GM19372 (cell line): Measurements from ENCODE around the gene HEXIM2.

Experiments used
- ATAC-seq: cut with Tn5 transposase; IDR thresholded peaks from one replicate; pipeline ENCODE4 v1.9.1; 2021; ENCODE audit warnings: mild to moderate bottlenecking, low read depth, moderate library complexity; ENCODE audit not compliant: unreplicated experiment

The HEXIM2 gene

GRCh38 chr17:45162025-45162687 lies 481 bp downstream of the HEXIM2 start:
- no peak for ATAC-seq

GRCh38 chr17:45164734-45165269 lies 3.1 kb downstream of the HEXIM2 start:
- no peak for ATAC-seq

- no peak for ATAC-seq
Observed at GRCh38 chr17:45168991-45169752, 7.5 kb downstream of the HEXIM2 start.

GRCh38 chr17:45170280-45170930 lies 8.7 kb downstream of the HEXIM2 start:
- ATAC-seq, result no peak

DNA sequence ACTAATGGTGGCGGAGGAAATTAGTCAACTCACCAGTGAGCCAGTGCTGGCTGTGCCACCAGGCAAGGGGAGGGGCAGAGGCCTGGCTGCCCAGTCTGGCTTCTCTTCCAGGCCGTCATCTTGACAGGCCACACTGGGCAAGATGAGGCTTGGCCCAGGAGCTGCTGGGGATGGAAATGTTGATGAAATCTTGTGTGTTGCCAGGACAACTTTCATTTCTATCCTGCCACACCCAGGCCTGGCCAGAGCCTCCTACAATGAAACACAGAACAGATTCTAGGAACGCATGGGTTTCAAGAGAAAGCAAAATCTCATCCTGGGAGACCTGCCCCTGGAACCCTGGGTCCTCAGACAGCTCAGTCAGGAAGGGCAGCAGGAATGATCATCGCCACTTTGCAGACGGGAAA lies 9.3 kb downstream of the HEXIM2 start:
- no peak for ATAC-seq

DNA sequence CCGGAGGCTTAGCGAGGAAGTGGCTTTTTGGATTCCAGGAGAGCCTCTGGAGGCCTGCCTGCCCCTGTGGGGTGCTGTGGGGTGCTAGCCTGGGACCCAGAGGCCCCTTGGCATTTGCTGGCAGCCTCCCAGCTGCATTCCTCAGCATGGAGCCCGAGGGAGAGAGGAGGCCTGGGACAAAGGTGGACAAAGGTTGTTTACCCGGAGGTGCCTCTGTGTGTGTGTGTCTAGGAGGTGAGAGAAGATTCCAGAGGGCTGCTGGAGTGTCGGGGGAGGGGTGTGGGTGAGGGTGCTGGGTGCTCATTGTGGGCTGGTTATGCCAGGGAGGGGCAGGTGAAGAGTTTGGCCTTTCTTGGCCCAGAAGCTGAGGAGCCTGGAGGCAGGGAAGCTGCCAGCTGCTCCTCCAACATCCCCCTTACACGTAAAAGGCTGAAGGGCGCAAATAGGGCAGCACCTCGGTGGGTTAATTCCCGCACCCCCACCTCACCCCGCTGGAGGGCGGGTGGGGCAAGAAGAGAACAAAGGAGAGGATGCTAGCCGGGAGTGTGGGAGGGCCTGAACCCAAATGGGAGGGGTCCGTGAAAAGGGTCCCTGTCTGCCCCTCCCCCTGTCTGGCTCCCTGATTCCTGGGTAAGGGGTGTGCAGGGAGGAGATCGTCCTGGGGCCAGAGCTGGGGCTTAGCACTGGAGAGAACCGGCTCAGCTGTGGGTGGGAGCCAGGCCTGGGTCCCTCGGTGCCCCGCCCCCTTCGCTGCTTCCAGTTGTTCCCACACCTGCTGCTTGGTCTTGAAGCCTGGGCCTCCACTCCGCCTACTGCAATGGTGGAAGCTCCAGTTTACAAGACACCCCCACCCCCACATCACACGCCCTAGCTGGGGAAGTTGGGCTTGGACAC lies 9.9 kb downstream of the HEXIM2 start:
- ATAC-seq, result no peak

- no peak for ATAC-seq
Observed at GRCh38 chr17:45172232-45172540, 10.5 kb downstream of the HEXIM2 start.

DNA sequence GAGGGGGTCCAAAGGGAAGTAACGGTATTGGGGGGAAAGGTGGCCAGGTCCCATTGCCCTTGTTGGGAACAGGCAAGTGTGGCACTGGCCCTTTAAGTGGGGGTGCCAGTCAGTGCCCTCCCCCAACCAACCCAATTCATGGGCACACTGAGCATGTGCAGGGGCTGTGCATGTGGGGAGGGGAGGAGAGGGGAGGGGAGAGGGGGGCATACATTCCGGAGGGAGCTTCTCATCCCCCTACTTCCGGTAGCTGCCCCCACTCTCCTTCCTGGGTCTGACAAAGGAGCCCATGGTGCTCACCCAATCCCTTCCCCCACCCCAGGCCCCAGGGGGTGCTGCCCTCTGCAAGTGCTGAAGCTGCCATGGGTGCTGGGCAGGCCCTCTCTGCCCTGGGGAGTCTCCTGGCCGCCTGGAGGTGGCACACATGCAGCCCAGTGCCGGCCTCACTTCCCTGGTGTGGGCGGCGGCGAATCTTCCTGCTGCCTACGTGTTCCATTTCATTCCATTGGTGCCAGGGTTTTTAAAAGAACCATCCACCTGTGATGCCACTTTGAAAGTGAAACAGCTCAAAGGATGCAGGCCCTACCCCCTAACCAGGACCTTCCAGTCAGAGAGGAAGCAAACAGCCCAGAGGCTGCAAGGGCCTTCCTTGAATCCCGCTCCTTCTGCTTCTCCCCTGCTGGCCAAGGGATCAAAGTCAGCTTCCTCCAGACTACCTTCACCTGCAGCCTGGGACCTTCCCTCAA lies 11.0 kb downstream of the HEXIM2 start:
- no peak for ATAC-seq

GRCh38 chr17:45175759-45176115 lies 14.1 kb downstream of the HEXIM2 start:
- no peak for ATAC-seq

DNA sequence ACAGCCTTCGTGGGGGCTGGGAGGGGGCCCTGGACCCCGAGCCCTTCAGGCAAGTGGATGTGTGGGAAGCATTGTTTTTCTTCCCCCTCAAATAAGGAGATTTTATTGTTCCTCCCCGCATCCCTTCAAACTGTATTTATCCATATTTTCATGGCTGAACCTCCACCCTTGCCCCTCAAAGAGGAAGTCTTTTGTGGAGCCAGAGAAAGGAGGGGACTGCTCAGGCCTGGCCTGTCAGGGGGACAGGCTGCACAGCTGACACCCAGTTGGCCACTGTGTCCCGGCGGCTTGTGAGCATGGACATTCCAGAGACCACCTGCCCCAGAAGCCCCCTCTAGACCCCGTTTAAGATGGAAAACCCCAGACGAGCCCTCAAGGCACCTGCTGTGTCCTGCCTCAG lies 15.9 kb downstream of the HEXIM2 start:
- ATAC-seq, result no peak

DNA sequence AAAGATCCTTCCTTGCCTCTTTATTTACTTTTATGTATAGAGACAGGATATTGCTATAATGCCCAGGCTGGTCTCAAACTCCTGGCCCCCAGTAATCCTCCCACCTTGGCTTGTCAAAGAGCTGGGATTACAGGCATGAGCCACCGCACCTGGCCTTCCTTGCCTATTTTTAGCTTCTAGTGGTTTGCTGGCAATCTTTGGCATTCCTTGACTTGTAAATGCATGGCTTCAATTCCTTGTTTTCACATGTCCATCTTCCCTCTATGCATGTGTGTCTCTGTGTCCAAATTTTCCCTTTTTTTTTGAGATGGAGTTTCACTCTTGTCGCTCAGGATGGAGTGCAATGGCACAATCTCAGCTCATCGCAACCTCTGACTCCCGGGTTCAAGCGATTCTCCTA lies 22.5 kb downstream of the HEXIM2 start:
- ATAC-seq, result no peak

DNA sequence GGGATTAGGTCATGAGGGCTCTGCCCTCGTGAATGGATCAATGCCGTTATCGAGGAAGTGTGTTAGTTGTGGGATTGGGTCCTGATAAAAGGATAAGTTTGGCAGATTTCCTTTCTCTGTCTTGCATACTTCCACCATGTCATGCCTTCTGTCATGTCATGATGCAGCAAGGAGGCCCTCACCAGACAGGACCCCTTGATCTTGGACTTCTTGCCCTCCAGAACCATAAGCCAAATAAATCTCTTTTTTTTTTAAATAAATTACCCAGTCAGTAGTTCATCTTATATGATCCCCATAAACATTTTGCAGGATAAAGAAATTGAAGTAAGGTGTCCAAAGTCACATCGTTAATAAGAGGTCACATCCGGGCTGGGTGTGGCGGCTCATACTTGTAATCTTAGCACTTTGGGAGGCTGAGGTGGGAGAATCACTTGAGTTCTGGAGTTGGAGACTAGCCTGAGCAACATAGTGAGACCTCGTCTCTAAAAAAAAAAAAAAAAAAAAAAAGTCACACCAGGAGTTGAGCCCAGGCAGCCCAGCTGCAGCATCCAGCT lies 25.2 kb downstream of the HEXIM2 start:
- no peak for ATAC-seq

DNA sequence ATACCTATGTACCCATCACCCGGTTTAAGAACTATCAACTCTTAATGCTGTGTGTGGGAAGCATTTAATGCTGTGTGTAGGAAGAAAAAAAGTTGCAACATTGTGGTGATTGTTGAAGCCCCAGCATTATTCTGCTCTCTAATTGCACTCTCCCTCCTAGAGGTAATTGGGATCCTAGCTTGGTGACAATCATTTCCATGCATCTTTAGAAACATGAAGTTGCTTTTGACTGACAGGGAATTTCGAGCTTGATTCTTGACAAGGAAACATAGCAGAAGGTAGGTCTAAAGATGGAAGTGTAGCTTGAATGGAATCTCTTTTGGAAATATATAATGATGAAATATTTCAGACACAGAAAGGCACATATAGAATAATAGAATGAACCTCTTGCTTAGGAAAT lies 27.3 kb downstream of the HEXIM2 start:
- ATAC-seq, result no peak

GRCh38 chr17:45190503-45191255 lies 29.0 kb downstream of the HEXIM2 start:
- ATAC-seq, result no peak

GRCh38 chr17:45195424-45195823 lies 33.7 kb downstream of the HEXIM2 start:
- no peak for ATAC-seq

DNA sequence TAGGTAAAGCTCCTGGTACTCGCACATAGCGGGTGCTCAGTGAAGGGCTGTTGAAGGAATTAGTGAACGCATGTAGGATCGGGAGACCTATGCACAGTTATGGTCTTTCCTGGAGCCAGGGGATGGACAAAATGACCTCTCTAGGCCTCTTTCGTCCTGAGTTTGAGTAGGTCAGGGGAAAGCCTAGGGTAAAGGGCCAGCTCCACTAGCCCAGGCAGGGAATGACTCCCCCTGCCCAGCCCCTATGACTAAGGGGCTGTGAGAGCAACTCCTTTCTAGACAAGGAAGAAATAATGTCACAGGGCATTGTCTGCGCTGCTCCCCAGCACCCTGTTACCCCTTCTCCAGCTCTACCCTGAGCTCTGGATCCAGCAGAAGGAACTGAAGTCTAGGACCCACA lies 35.4 kb downstream of the HEXIM2 start:
- no peak for ATAC-seq

- ATAC-seq, result peak; percentile 74
Observed at GRCh38 chr17:45197555-45198334, 36.1 kb downstream of the HEXIM2 start.

DNA sequence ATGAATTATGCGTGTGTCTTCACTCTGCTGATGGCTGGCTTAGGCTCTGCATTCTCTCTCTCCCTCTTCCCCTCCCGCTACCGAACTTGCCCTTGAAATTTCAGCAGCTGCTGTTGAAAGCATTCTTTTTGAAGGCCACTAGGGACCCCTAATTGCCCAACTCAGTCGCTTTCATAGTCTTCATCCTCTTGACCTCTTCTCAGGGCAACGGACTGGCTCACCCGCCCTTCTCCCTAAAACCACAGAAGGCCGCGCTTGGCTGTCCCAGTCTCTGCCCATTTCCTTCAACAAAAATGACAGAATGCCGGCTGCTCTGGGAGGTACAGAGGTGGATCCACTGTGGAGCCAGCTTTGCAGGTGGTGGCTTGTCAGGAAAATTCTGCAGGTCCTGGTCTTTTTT lies 39.0 kb downstream of the HEXIM2 start:
- ATAC-seq, result no peak
